Type B pancreatic cell (in vitro differentiated cells): ENCODE results near the gene THRB. TPM values are rescaled to one million over a fixed set of nuclear protein-coding genes. Genes with fewer than 3 reads are reported as not detected.
A peak's percentile ranks its signal among the peaks of the same experiment; 100 is the strongest.

Experiments
- DNase-seq: peaks from one replicate; pipeline ENCODE4 v3.0.0; 2021; ENCODE audit warnings: mixed read lengths; ENCODE audit not compliant: unreplicated experiment; ENCODE audit errors: extremely low spot score
- H3K27ac Mint-ChIP-seq: 2 replicates; pipeline ENCODE4 v1.8.0; 2021; ENCODE audit warnings: mild to moderate bottlenecking, mixed read lengths
- H3K27me3 Mint-ChIP-seq: 2 replicates; pipeline ENCODE4 v1.8.0; 2021; ENCODE audit warnings: mixed read lengths
- H3K36me3 Mint-ChIP-seq: 2 replicates; pipeline ENCODE4 v1.8.0; 2021; ENCODE audit warnings: mixed read lengths
- H3K4me1 Mint-ChIP-seq: one replicate; pipeline ENCODE4 v1.8.0; 2021; ENCODE audit warnings: mixed read lengths; ENCODE audit not compliant: unreplicated experiment
- H3K4me3 Mint-ChIP-seq: 2 replicates; pipeline ENCODE4 v1.8.0; 2021; ENCODE audit warnings: mild to moderate bottlenecking, mixed read lengths
- H3K9me3 Mint-ChIP-seq: 2 replicates; pipeline ENCODE4 v1.8.0; 2021; ENCODE audit warnings: mixed read lengths
- total RNA-seq: library from RNA; stranded (reverse); gene quantifications from 2 replicates; pipeline ENCODE4 v1.2.1, GENCODE V29; 2021; ENCODE audit warnings: low replicate concordance
- TF ChIP-seq, protein P1 (sequence below): fragments of 200-600 bp; sonication (generic); conservative IDR thresholded peaks from 2 replicates; pipeline ENCODE4 v1.5.0; 2021; ENCODE audit warnings: antibody characterized with exemption, mild to moderate bottlenecking

The THRB gene
- total RNA-seq, 1 donor from 2014 or later = 15.6 TPM

- no peak for DNase-seq
- Mint-ChIP-seq H3K9me3 (no peaks in the 10 kb centered on the region), H3K27ac (peak overlapping the region; percentile 18), H3K36me3 (no peaks in the 10 kb centered on the region), H3K4me1 (peaks cover 4% of the 10 kb centered on the region), H3K4me3 (no peak overlapping the region), H3K27me3 (no peaks in the 10 kb centered on the region)
- TF ChIP-seq, protein P1, sequence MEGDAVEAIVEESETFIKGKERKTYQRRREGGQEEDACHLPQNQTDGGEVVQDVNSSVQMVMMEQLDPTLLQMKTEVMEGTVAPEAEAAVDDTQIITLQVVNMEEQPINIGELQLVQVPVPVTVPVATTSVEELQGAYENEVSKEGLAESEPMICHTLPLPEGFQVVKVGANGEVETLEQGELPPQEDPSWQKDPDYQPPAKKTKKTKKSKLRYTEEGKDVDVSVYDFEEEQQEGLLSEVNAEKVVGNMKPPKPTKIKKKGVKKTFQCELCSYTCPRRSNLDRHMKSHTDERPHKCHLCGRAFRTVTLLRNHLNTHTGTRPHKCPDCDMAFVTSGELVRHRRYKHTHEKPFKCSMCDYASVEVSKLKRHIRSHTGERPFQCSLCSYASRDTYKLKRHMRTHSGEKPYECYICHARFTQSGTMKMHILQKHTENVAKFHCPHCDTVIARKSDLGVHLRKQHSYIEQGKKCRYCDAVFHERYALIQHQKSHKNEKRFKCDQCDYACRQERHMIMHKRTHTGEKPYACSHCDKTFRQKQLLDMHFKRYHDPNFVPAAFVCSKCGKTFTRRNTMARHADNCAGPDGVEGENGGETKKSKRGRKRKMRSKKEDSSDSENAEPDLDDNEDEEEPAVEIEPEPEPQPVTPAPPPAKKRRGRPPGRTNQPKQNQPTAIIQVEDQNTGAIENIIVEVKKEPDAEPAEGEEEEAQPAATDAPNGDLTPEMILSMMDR = no peak
Measured at GRCh38 chr3:24119321-24119751, 375.3 kb downstream of the THRB start.

DNA sequence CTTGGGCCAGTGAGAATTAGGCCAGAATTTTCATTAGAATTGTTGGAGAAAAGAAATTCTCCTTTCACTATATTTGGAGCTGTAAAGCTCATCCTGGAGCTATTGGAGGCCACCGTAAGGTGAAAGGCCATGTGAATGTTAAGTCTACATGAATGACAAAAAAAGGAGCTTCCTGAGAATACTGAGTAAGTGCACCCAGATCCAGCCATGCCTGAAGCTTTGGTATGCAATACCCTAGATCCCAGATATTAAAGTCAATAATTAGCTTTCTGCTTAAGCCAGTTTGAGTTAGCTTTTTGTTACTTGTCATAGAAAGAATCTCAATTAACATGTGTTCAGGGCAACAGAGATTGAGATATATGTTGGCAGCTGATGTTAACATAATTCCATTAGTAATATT lies 377.1 kb downstream of the THRB start:
- TF ChIP-seq, protein P1 = no peak
- no peaks in the 10 kb centered on the region for H3K36me3 Mint-ChIP-seq
- no peak overlapping the region for H3K27ac Mint-ChIP-seq
- DNase-seq = no peak
- H3K4me3 Mint-ChIP-seq = no peak overlapping the region
- H3K27me3 Mint-ChIP-seq = no peaks in the 10 kb centered on the region
- H3K9me3 Mint-ChIP-seq = no peaks in the 10 kb centered on the region
- peaks cover 4% of the 10 kb centered on the region for H3K4me1 Mint-ChIP-seq

GRCh38 chr3:24111711-24112110 lies 382.9 kb downstream of the THRB start:
- no peaks in the 10 kb centered on the region for H3K4me1 Mint-ChIP-seq
- no peaks in the 10 kb centered on the region for H3K9me3 Mint-ChIP-seq
- DNase-seq = no peak
- H3K27ac Mint-ChIP-seq = no peak overlapping the region
- H3K4me3 Mint-ChIP-seq = no peak overlapping the region
- TF ChIP-seq, protein P1 = no peak
- H3K27me3 Mint-ChIP-seq = no peaks in the 10 kb centered on the region
- no peaks in the 10 kb centered on the region for H3K36me3 Mint-ChIP-seq

- Mint-ChIP-seq H3K27me3 (no peaks in the 10 kb centered on the region), H3K36me3 (no peaks in the 10 kb centered on the region), H3K27ac (no peak overlapping the region), H3K9me3 (peaks cover 5% of the 10 kb centered on the region), H3K4me1 (no peaks in the 10 kb centered on the region), H3K4me3 (no peak overlapping the region)
- DNase-seq = no peak
- TF ChIP-seq, protein P1 = no peak
Measured at GRCh38 chr3:24110051-24110450, 384.6 kb downstream of the THRB start.

DNA sequence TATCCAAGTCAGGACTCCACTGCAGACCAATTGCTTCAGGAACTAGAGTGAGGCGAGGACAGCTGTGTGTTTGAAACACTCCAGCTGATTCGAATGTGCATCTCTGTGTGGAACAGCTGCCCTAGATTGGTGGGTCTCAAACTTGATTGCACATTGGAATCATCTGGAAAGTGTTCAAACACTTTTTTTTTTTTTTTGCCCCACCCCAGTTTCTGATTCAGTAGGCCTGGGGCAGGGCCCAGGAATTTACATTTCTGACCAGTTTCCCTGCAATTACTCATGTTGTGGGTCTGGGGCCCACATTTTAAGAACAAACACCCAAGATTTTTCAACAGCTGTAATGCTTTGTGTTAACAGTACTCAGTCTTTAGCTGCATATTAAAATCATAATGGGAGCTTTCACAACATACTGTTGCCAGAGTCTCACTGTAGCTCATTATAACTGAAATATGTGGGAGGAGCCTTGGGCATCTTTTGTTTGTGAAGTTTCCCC lies 392.9 kb downstream of the THRB start:
- Mint-ChIP-seq H3K4me3 (no peak overlapping the region), H3K27me3 (no peaks in the 10 kb centered on the region), H3K4me1 (peaks cover 5% of the 10 kb centered on the region), H3K27ac (no peak overlapping the region), H3K9me3 (peaks cover 9% of the 10 kb centered on the region), H3K36me3 (no peaks in the 10 kb centered on the region)
- TF ChIP-seq, protein P1 = no peak
- DNase-seq = no peak
